ENCODE results near the gene MYL11.

GRCh38 chr16:30357715-30358576 lies 16.7 kb upstream of the MYL11 start:
- TF ChIP-seq CTCF (IDR thresholded peaks at IDR 0.05; ENCODE audit: poor library complexity, severe bottlenecking) = no peak
- TF ChIP-seq POLR2AphosphoS5 (IDR thresholded peaks at IDR 0.05) = no peak
- TF ChIP-seq SMC3 (conservative IDR thresholded peaks at IDR 0.05; ENCODE audit: poor library complexity) = no peak
